Left lung (tissue), 10 donors: ENCODE results near the gene PPA1. TPM values are rescaled to one million over a fixed set of nuclear protein-coding genes. Genes with fewer than 3 reads are reported as not detected.
"Not testable (repeated sequence)": the region's sequence is repeated elsewhere in the genome, so short reads cannot be mapped to it uniquely, and the experiment has no call there.

Experiments
- ATAC-seq: fragments of 200-7000 bp; cut with Tn5 transposase; one replicate; pipeline ENCODE4 v1.9.1; 2020; ENCODE audit warnings: moderate library complexity
- DNase-seq, 4 donors: peaks; one replicate each; pipeline ENCODE4 v3.0.0-alpha.2; 2013 to 2020
- H3K27ac ChIP-seq, 2 donors: fragments of 200-600 bp; sonication (generic) in 1 of 2; one replicate each; pipeline versions ENCODE4 v1.5.0 to v1.8.0; 2020 to 2021
- H3K27me3 ChIP-seq, 2 donors: fragments of 200-600 bp; sonication (generic) in 1 of 2; one replicate each; pipeline versions ENCODE4 v1.5.0 to v1.8.0; 2020 to 2021
- H3K36me3 ChIP-seq, 2 donors: fragments of 200-600 bp; sonication (generic) in 1 of 2; one replicate each; pipeline versions ENCODE4 v1.5.0 to v1.8.0; 2020 to 2021
- H3K4me1 ChIP-seq, 2 donors: fragments of 200-600 bp; one replicate each; pipeline ENCODE4 v1.8.0; 2021
- H3K4me3 ChIP-seq, 2 donors: fragments of 200-600 bp; sonication (generic) in 1 of 2; one replicate each; pipeline versions ENCODE4 v1.5.0 to v1.8.0; 2020 to 2021; ENCODE audit warnings: mild to moderate bottlenecking in 1 of 2
- H3K9me3 ChIP-seq, 2 donors: fragments of 200-600 bp; sonication (generic) in 1 of 2; one replicate each; pipeline versions ENCODE4 v1.5.0 to v1.8.0; 2020 to 2021
- intact Hi-C, 2 donors: fragments of 100-400 bp; cut with DNase I; formaldehyde crosslinking; loops; one replicate each; pipeline versions ENCODE4 v1.11.2 to v1.14.2; 2022
- polyA plus RNA-seq, 6 donors: library from polyadenylated mRNA; unstranded; fragments of 120-200 nt; gene quantifications; one replicate each; pipeline ENCODE4 v1.2.1, GENCODE V29; 2013; ENCODE audit not compliant: insufficient read length in 6 of 6
- total RNA-seq, 2 donors: library from RNA; stranded (reverse); fragmentation: NEBNext Ultra II Directional; extraction: Animal tissue kit (Norgen Biotek cat#: 25700); gene quantifications; one replicate each; pipeline ENCODE4 v1.2.1, GENCODE V29; 2021
- TF ChIP-seq, protein P1 (sequence below), 2 donors: fragments of 200-600 bp; sonication (generic) in 1 of 2; IDR thresholded peaks; one replicate each; pipeline versions ENCODE4 v1.5.0 to v1.8.0; 2021; ENCODE audit warnings: antibody characterized with exemption in 2 of 2
- donor health status: DM: no; HTN: yes; CAD: no.
- donor health status: DM: no; HTN: no; CAD: no.

PPA1 gene
- total and polyA plus RNA-seq, 8 donors, result 102 to 231 (median 129) TPM

DNA sequence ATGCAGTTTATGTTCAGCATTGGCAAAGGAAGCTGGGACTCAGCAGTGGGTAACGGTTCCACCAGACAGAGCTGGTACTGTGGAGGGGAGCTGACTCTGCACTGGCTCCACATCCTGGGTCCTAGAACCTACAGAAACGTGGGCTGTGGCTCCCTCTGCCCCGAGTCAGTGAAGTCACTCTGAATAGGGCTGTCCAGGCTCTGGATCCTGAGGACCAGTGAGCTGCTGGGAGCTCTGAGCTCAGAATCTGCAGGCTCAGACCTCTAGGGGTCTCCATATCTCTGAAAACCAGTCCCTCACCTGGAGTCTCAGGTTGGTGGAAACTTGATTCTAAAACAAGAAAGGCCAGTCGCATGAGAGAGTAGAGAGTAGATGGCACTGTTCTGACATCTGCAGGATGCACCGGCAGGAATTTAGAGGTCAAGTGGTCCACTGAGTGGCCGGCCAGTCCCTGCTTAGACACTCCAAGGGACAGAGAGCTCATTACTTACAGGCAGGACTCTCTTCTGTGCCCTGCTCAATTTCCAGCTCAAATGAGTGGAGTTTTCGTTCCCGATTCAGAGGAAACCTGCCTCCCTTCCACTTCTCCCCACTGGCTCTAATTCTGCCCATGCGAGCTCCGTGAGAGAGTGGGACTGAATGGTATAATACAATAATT, 31.9 kb upstream of the PPA1 start:
- H3K36me3 ChIP-seq, result no peaks in the 10 kb centered on the region
- TF ChIP-seq, protein P1, sequence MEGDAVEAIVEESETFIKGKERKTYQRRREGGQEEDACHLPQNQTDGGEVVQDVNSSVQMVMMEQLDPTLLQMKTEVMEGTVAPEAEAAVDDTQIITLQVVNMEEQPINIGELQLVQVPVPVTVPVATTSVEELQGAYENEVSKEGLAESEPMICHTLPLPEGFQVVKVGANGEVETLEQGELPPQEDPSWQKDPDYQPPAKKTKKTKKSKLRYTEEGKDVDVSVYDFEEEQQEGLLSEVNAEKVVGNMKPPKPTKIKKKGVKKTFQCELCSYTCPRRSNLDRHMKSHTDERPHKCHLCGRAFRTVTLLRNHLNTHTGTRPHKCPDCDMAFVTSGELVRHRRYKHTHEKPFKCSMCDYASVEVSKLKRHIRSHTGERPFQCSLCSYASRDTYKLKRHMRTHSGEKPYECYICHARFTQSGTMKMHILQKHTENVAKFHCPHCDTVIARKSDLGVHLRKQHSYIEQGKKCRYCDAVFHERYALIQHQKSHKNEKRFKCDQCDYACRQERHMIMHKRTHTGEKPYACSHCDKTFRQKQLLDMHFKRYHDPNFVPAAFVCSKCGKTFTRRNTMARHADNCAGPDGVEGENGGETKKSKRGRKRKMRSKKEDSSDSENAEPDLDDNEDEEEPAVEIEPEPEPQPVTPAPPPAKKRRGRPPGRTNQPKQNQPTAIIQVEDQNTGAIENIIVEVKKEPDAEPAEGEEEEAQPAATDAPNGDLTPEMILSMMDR (IDR thresholded peaks at IDR 0.05), result peak in 1 of 2 donors; percentile 11
- peak; percentile 91 for ATAC-seq
- H3K4me3 ChIP-seq, result no peak overlapping the region
- H3K4me1 ChIP-seq, result peaks cover 0 to 13% of the 10 kb centered on the region in 2 donors
- H3K9me3 ChIP-seq, result peaks cover 0 to 9% of the 10 kb centered on the region in 2 donors
- DNase-seq, result peak in 1 of 4 donors; percentile 28
- intact Hi-C loops, result no loop called here
- H3K27ac ChIP-seq, result no peak overlapping the region
- H3K27me3 ChIP-seq, result no peaks in the 10 kb centered on the region

DNA sequence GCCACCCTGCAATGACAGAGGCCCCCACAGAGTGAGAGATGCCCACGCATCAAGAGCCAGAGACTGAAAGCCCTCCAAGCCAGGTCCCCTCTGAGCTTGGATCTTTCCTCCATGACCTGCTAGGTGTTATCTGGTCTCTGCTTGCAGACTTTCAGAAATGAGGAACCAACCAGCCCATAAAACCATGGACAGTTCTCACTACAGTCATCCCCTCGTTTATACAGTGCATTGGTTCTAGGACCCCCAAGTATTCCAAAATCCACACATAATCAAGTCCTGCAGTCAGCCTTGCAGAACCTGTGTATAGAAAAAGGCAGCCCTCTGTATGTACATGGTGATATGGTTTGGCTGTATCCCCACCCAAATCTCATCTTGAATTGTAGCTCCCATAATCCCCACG, 27.5 kb upstream of the PPA1 start:
- TF ChIP-seq, protein P1 (IDR thresholded peaks at IDR 0.05), result no peak
- peaks cover 1 to 5% of the 10 kb centered on the region in 2 donors for H3K4me1 ChIP-seq
- no peak overlapping the region for H3K4me3 ChIP-seq
- ATAC-seq (no peak), DNase-seq (no peak)
- no peaks in the 10 kb centered on the region for H3K36me3 ChIP-seq
- intact Hi-C loops, result no loop called here
- no peak overlapping the region for H3K27ac ChIP-seq
- peaks cover 0 to 16% of the 10 kb centered on the region in 2 donors for H3K27me3 ChIP-seq
- peaks cover 0 to 9% of the 10 kb centered on the region in 2 donors for H3K9me3 ChIP-seq

DNA sequence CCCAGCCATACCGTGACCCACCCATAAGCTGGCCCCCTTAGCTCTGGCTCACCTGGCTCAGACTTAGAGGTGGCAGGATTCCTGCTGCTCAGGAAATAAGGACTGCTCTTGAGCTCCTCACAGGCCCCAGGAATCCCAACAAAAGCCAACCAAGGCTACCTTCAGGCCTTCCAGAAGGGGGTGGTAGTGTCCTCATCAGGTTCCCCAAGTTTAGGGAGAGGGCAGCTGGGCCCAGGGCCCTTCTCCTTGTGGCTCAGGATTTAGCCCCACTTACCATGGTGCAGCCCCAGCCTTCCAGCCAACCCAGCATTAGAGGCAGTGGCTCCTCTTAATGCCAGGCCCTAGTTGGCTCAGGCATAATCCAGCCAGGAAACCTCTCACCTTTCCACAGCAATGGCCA, 27.0 kb upstream of the PPA1 start:
- TF ChIP-seq, protein P1 (IDR thresholded peaks at IDR 0.05), result no peak
- Histone ChIP-seq H3K4me1 (peaks cover 6 to 10% of the 10 kb centered on the region in 2 donors), H3K27me3 (peaks cover 3 to 20% of the 10 kb centered on the region in 2 donors), H3K4me3 (no peak overlapping the region), H3K27ac (no peak overlapping the region), H3K36me3 (no peaks in the 10 kb centered on the region), H3K9me3 (peaks cover 0 to 9% of the 10 kb centered on the region in 2 donors)
- DNase-seq (no peak), ATAC-seq (no peak)
- intact Hi-C loops, result no loop called here

DNA sequence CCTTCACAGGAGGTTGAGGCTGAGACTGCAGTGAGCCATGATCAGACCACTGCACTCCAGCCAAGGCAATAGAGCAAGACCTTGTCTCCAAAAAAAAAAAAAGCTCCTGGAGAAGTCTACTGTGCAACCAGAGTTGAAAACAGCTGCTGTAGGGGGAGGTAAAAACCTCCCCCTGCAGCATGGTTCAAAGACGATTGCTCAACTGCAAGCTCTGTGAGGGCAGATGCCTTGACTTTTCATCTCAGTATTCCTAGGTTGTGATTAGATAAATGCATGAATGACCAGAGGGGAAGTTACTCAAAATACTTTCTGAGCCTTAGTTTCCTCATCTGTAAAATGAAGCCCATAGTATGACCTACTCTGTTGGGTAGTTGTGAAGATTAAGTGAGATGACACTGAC, 25.0 kb upstream of the PPA1 start:
- peaks cover 0 to 9% of the 10 kb centered on the region in 2 donors for H3K9me3 ChIP-seq
- H3K27ac ChIP-seq, result no peak overlapping the region
- no peaks in the 10 kb centered on the region for H3K36me3 ChIP-seq
- ATAC-seq (no peak), DNase-seq (no peak)
- H3K27me3 ChIP-seq, result peaks cover 16 to 39% of the 10 kb centered on the region in 2 donors
- H3K4me1 ChIP-seq, result peaks cover 7 to 13% of the 10 kb centered on the region in 2 donors
- no peak overlapping the region for H3K4me3 ChIP-seq
- TF ChIP-seq, protein P1 (IDR thresholded peaks at IDR 0.05), result no peak
- intact Hi-C loops, result no loop called here

DNA sequence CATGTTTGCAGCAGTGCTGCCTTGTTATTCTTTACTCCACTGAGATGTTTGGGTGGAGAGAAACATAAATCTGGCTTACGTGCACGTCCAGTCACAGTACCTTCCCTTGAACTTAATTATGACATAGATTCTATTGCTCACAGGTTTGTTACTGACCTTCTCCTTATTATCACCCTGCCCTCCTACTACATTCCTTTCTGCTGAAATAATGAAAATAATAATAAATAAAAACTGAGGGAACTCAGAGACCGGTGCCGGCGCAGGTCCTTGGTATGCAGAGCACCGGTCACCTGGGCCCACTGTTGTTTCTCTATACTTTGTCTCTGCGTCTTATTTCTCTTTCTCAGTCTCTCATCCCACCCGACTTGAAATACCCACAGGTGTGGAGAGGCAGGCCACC, 24.6 kb upstream of the PPA1 start:
- intact Hi-C loops, H3K36me3 ChIP-seq, H3K9me3 ChIP-seq, ATAC-seq, DNase-seq, H3K27ac ChIP-seq, H3K4me3 ChIP-seq: not testable (repeated sequence)
- H3K4me1 ChIP-seq, result peaks cover 7 to 13% of the 10 kb centered on the region in 2 donors
- peaks cover 16 to 39% of the 10 kb centered on the region in 2 donors for H3K27me3 ChIP-seq
